Measurements from ENCODE around the gene AKT2. TPM values are rescaled to one million over a fixed set of nuclear protein-coding genes. Genes with fewer than 3 reads are reported as not detected.

Gene AKT2
- total and polyA plus RNA-seq, 10 of the 15 experiments (the other 5 are each of a cell fraction or from before 2014, with no cell fraction given) = 1.0 to 185 (median 71.5) TPM

DNA sequence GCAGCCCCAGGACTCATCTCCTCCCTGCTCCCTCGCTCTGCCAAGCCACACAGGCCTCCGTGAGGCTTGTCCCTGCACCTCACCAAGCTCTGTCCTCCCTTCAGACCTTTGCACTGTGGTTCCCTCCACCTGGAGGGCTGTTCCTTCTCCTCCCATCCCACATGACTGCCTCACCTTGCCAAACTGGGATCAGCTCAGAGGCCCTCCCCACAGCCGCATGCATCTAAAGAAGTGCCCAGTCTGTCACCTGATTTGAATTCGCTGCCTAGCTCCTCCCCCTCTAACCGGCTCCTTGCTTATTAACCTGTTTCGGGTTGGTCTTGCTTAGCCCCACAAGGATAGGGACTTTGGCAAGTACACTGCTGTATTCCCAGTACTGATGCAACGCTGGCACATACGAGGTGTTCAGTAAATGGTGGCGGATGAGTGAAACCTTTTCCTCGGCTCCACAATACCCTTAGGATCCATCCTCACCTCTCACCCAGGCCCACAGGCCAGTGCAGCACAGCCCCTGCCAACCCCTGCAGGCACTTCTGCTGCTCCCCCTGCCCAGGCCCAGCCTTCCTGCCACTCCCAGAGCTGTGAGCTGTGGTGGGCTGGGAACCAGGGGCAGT is 4.4 kb downstream of the AKT2 start (continued):
- no peak for TF ChIP-seq BRCA1 (IDR thresholded peaks at IDR 0.05; ENCODE audit: low read depth, low read length)
- no peak for TF ChIP-seq NR2F1 (conservative IDR thresholded peaks at IDR 0.05)
- no peak for TF ChIP-seq TCF12 (IDR thresholded peaks at IDR 0.05; ENCODE audit: low read depth, low read length)
- TF ChIP-seq ETV6 (conservative IDR thresholded peaks at IDR 0.05 in 1 of 2, IDR thresholded peaks at IDR 0.05 in 1 of 2; ENCODE audit: borderline replicate concordance in 1 of 2, low read depth in 1 of 2) = no peak
- TF ChIP-seq SRF (IDR thresholded peaks at IDR 0.05; ENCODE audit: low read depth in 2 of 2, low read length in 2 of 2) = no peak
- no peak for TF ChIP-seq POLR2AphosphoS2 (IDR thresholded peaks at IDR 0.05; ENCODE audit: low read depth, low read length)
- TF ChIP-seq FOXK2 (IDR thresholded peaks at IDR 0.05) = no peak
- TF ChIP-seq TCF7 (IDR thresholded peaks at IDR 0.05; ENCODE audit: borderline replicate concordance) = no peak
- no peak for TF ChIP-seq SIX5 (IDR thresholded peaks at IDR 0.05; ENCODE audit: low read depth, low read length, severe bottlenecking)
- no peak for TF ChIP-seq FOXM1 (IDR thresholded peaks at IDR 0.05; ENCODE audit: low read depth, low read length)
- TF ChIP-seq JUNB (IDR thresholded peaks at IDR 0.05) = no peak
- no peak for TF ChIP-seq SPI1 (IDR thresholded peaks at IDR 0.05; ENCODE audit: borderline replicate concordance, insufficient read depth, low read depth, low read length)
- TF ChIP-seq IKZF2 (IDR thresholded peaks at IDR 0.05) = no peak
- TF ChIP-seq POLR2AphosphoS5 (IDR thresholded peaks at IDR 0.05; ENCODE audit: low read length) = no peak
- TF ChIP-seq RAD51 (IDR thresholded peaks at IDR 0.05) = 0 out of 2 replicates have a peak, but pooled peaks have one; percentile 35
- TF ChIP-seq CEBPB (IDR thresholded peaks at IDR 0.05; ENCODE audit: borderline replicate concordance in 1 of 2, low read depth in 2 of 2, low read length in 2 of 2) = no peak
- TF ChIP-seq RCOR1 (conservative IDR thresholded peaks at IDR 0.05; ENCODE audit: low read depth, low read length) = no peak
- TF ChIP-seq, protein P1, sequence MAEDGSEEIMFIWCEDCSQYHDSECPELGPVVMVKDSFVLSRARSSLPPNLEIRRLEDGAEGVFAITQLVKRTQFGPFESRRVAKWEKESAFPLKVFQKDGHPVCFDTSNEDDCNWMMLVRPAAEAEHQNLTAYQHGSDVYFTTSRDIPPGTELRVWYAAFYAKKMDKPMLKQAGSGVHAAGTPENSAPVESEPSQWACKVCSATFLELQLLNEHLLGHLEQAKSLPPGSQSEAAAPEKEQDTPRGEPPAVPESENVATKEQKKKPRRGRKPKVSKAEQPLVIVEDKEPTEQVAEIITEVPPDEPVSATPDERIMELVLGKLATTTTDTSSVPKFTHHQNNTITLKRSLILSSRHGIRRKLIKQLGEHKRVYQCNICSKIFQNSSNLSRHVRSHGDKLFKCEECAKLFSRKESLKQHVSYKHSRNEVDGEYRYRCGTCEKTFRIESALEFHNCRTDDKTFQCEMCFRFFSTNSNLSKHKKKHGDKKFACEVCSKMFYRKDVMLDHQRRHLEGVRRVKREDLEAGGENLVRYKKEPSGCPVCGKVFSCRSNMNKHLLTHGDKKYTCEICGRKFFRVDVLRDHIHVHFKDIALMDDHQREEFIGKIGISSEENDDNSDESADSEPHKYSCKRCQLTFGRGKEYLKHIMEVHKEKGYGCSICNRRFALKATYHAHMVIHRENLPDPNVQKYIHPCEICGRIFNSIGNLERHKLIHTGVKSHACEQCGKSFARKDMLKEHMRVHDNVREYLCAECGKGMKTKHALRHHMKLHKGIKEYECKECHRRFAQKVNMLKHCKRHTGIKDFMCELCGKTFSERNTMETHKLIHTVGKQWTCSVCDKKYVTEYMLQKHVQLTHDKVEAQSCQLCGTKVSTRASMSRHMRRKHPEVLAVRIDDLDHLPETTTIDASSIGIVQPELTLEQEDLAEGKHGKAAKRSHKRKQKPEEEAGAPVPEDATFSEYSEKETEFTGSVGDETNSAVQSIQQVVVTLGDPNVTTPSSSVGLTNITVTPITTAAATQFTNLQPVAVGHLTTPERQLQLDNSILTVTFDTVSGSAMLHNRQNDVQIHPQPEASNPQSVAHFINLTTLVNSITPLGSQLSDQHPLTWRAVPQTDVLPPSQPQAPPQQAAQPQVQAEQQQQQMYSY (CRISPR knock-in tag; IDR thresholded peaks at IDR 0.05) = no peak
- no peak for TF ChIP-seq SMC3 (IDR thresholded peaks at IDR 0.05; ENCODE audit: borderline replicate concordance, low read length)
- TF ChIP-seq, protein P2, sequence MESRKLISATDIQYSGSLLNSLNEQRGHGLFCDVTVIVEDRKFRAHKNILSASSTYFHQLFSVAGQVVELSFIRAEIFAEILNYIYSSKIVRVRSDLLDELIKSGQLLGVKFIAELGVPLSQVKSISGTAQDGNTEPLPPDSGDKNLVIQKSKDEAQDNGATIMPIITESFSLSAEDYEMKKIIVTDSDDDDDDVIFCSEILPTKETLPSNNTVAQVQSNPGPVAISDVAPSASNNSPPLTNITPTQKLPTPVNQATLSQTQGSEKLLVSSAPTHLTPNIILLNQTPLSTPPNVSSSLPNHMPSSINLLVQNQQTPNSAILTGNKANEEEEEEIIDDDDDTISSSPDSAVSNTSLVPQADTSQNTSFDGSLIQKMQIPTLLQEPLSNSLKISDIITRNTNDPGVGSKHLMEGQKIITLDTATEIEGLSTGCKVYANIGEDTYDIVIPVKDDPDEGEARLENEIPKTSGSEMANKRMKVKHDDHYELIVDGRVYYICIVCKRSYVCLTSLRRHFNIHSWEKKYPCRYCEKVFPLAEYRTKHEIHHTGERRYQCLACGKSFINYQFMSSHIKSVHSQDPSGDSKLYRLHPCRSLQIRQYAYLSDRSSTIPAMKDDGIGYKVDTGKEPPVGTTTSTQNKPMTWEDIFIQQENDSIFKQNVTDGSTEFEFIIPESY (IDR thresholded peaks at IDR 0.05) = no peak
- no peak for TF ChIP-seq NR2C2 (IDR thresholded peaks at IDR 0.05; ENCODE audit: borderline replicate concordance, control insufficient read depth, insufficient read length, low read depth)
- 0 out of 2 replicates have a peak, but pooled peaks have one; percentile 36 for TF ChIP-seq SIN3A (IDR thresholded peaks at IDR 0.05; ENCODE audit: low read depth, low read length)
- TF ChIP-seq, protein P3, sequence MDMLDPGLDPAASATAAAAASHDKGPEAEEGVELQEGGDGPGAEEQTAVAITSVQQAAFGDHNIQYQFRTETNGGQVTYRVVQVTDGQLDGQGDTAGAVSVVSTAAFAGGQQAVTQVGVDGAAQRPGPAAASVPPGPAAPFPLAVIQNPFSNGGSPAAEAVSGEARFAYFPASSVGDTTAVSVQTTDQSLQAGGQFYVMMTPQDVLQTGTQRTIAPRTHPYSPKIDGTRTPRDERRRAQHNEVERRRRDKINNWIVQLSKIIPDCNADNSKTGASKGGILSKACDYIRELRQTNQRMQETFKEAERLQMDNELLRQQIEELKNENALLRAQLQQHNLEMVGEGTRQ (IDR thresholded peaks at IDR 0.05; ENCODE audit: borderline replicate concordance, low read depth, low read length) = no peak
- TF ChIP-seq ZNF217 (IDR thresholded peaks at IDR 0.05) = no peak

Data from GM12878 (cell line).